ENCODE results near the gene PTPRM.
"Not testable (repeated sequence)": the region's sequence is repeated elsewhere in the genome, so short reads cannot be mapped to it uniquely, and the experiment has no call there.

DNA sequence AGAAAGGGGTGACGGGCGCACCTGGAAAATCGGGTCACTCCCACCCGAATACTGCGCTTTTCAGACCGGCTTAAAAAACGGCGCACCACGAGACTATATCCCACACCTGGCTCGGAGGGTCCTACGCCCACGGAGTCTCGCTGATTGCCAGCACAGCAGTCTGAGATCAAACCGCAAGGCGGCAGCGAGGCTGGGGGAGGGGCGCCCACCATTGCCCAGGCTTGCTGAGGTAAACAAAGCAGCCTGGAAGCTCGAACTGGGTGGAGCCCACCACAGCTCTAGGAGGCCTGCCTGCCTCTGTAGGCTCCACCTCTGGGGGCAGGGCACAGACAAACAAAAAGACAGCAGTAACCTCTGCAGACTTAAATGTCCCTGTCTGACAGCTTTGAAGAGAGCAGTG, 399.6 kb downstream of the PTPRM start:
- TF ChIP-seq, protein P1, sequence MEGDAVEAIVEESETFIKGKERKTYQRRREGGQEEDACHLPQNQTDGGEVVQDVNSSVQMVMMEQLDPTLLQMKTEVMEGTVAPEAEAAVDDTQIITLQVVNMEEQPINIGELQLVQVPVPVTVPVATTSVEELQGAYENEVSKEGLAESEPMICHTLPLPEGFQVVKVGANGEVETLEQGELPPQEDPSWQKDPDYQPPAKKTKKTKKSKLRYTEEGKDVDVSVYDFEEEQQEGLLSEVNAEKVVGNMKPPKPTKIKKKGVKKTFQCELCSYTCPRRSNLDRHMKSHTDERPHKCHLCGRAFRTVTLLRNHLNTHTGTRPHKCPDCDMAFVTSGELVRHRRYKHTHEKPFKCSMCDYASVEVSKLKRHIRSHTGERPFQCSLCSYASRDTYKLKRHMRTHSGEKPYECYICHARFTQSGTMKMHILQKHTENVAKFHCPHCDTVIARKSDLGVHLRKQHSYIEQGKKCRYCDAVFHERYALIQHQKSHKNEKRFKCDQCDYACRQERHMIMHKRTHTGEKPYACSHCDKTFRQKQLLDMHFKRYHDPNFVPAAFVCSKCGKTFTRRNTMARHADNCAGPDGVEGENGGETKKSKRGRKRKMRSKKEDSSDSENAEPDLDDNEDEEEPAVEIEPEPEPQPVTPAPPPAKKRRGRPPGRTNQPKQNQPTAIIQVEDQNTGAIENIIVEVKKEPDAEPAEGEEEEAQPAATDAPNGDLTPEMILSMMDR (IDR thresholded peaks at IDR 0.05; ENCODE audit: extremely low read depth in 1 of 2, insufficient read depth in 1 of 2, low read depth in 1 of 2, low read length in 2 of 2), result not testable (repeated sequence)
- TF ChIP-seq EZH2 (IDR thresholded peaks at IDR 0.05; ENCODE audit: borderline replicate concordance, low read depth, low read length, severe bottlenecking); POLR2A (IDR thresholded peaks at IDR 0.05; ENCODE audit: low read depth, low read length); POLR2AphosphoS5 (IDR thresholded peaks at IDR 0.05; ENCODE audit: insufficient read depth, low read depth, low read length); JUN (IDR thresholded peaks at IDR 0.05; ENCODE audit: borderline replicate concordance, insufficient read depth, insufficient read length, low read depth); MYC (IDR thresholded peaks at IDR 0.05; ENCODE audit: low read depth, low read length); FOS (IDR thresholded peaks at IDR 0.05; ENCODE audit: borderline replicate concordance, insufficient read depth, low read length): not testable (repeated sequence)
- TF ChIP-seq, protein P2, sequence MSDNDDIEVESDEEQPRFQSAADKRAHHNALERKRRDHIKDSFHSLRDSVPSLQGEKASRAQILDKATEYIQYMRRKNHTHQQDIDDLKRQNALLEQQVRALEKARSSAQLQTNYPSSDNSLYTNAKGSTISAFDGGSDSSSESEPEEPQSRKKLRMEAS (IDR thresholded peaks at IDR 0.05; ENCODE audit: insufficient read depth, insufficient read length), result not testable (repeated sequence)

All from endothelial cell of umbilical vein (primary cell).